Hepatocyte (in vitro differentiated cells): Measurements from ENCODE around the gene ABCA2.

Experiments used
- CTCF ChIP-seq: fragments of 200-600 bp; sonication (generic); IDR thresholded peaks from 2 replicates; pipeline ENCODE4 v1.5.1; 2016; ENCODE audit warnings: antibody characterized with exemption, mild to moderate bottlenecking; ENCODE audit not compliant: poor library complexity
- EZH2phosphoT487 ChIP-seq: fragments of 200-600 bp; sonication (generic); IDR thresholded peaks from one replicate; pipeline ENCODE4 v1.6.1; 2018; ENCODE audit warnings: antibody characterized with exemption, mild to moderate bottlenecking, low read depth, moderate library complexity; ENCODE audit not compliant: unreplicated experiment, severe bottlenecking

GRCh38 chr9:136969150-136969549 is 58.9 kb downstream of the ABCA2 start:
- TF ChIP-seq EZH2phosphoT487 = no peak
- TF ChIP-seq CTCF = no peak
